HG02642 (cell line): ENCODE data around the gene ITGB4.

Experiments used
- ATAC-seq: cut with Tn5 transposase; IDR thresholded peaks from one replicate; pipeline ENCODE4 v1.9.1; 2021; ENCODE audit warnings: mild to moderate bottlenecking; ENCODE audit not compliant: unreplicated experiment, poor library complexity

Gene ITGB4

DNA sequence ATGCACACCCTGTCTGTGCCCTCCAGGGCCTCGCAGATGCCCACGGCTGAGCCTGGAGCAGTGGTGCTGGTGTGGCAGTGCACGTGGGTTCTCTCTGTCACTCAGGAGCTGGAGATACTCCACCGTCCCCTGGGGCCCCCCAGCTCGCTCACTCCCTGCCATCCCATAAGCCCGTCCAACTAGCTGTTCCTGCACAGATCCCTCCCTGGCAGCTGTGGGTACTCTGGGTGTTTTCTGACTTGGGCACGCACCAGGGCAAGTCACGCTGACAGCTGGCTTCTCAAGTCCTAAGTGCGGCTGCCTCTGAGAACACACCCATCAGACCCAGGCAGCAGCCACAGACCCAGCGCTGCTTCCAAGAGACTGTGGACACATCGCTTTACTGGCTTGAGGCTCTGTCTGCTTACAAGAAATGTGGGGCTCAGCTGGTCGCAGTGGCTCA lies 25.4 kb upstream of the ITGB4 start:
- no peak for ATAC-seq

DNA sequence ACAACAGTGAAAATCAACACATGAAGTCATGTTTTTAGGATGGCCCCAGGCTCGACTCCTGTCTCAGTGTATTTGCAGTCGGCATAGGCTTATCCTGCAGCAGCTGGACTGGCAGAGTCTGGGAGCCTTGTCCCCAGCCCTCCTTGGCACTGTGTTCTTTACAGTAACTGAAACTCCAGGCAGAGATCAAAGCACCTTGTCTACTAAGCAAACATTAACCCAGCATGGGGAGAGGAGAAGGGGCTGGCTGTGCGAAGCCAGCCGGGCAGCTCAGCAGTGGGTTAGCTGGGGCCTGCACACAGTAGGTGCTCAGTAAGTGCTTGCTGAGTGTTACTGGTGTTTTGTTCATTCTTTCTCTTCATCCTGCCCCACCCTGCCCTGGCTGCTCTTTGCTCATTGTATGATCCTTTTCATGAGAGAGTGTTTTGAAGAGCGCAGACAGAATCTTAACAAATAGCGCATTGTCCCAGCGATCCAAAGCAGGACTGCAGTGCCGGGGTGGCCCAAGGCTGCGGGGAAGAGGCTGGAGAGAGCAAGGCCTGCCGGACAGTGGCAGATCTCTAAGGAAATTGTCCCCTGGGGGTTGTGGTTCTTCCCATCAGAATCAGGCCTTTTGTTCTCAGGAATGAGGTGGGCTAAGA lies 23.5 kb upstream of the ITGB4 start:
- no peak for ATAC-seq

DNA sequence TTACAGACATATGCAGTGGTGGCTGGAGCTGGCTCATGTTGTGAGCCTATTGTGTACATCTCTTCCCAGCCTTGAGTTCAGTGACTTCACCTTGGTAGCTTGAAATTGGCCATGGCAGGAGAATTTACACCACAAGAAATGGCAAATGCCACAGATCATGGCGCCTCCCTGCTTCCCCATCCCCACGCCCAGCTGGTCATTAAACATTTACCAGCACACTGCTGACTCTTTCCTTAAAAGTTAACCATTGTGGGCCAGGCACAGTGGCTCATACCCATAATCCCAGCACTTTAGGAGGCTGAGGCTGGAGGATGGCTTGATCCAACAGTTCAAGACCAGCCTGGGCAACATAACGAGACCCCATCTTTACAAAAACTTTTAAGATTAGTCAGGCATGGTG lies 22.6 kb upstream of the ITGB4 start:
- no peak for ATAC-seq

DNA sequence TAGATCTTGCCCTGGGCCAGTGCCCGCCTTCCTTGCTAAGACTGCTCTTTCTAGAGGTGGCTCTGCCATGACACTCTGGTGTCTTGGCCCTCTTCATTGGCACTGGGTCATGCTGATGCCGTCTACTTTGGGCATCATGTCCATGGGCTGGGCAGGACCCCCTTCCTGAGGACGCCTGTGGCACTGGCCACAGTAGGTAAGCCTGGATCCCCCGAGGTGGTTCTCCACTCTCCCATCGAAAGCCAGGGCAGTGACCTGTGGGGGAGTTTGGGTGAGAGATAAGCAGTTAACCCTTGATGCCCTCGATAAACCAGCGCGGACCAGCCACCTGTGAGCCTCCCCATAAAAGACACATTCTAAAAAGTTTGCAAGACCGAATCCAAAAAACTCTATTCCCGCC lies 20.0 kb upstream of the ITGB4 start:
- no peak for ATAC-seq

DNA sequence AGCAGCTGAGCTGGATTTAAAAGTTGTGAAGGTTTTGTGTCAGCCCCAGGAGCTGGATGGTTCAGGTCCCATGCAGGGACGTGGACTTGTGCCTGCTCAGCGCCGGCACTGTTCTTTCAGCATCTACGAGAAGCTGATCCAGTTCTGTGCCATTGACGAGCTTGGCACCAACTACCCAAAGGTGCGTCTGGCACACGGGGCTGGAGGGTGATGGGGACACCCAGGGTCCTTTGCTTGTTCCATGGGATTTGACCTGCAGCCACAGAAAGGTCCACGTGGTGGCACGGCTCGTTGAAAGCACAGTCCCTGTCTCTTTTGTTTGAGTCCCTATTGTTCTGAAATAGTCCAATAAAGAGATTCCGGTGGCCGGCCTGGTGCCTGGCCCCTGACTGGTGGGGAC lies 18.1 kb upstream of the ITGB4 start:
- no peak for ATAC-seq

DNA sequence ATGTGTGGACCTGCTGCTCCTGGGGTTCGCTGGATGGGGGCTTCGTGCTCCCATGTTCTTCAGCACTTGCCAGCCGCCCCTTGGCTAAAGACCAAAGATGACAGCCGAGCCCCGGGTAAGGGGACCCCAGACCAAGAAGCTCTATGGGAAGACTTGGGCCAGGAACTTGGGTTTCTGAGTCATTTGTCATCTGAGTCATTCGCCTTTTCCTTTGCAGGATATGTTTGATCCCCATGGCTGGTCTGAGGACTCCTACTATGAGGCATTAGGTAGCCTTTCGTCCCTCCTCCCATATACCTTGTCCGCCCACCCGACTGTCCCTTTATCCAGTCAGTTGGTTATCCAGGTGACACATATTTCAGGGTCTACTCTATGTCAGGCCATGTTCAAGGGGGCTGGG lies 17.7 kb upstream of the ITGB4 start:
- no peak for ATAC-seq

DNA sequence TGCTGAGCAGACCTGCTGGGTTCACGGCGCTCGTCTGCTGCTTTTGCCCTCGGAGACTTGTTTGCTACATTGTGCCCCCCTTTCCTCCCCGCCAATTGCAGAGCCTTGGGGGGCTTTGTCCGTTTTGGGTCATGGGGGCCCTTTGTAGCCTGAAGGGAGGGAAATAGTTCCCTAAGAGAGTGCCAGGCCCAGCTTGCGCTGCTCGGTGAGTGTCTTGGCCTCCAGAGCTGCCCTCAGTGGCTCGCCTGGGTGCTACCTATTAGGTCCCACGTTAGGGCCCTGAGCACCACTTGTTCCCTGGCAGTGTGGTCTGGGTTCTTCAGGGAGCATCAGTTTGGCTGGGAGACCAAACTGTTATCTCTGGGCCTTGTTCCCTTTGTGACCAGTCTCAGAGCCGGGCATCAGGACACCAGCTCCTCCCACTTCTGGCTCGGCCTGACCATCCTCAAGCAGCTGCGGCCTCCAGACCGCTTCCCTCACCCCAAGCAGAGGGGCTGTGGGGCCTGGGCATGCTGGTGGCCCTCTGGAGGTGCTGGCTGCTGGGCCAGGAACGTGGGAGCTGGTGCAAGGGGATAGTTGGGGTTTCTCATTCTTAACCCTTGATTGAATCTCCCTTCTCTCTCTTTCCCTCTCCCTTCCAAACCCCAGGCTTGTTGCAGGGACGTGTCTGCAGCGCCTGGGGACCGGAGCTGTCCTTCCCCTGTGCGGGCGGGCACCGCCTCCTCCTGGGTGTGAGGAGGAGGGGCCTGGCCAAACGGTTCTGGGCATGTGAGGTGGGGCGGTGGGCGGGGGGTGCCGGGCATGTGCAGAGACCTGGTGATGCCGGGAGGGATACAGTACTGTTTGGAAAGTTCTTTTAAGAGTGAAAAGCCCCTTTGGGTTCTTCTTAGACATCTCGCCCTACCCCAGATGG lies 16.0 kb upstream of the ITGB4 start:
- no peak for ATAC-seq

DNA sequence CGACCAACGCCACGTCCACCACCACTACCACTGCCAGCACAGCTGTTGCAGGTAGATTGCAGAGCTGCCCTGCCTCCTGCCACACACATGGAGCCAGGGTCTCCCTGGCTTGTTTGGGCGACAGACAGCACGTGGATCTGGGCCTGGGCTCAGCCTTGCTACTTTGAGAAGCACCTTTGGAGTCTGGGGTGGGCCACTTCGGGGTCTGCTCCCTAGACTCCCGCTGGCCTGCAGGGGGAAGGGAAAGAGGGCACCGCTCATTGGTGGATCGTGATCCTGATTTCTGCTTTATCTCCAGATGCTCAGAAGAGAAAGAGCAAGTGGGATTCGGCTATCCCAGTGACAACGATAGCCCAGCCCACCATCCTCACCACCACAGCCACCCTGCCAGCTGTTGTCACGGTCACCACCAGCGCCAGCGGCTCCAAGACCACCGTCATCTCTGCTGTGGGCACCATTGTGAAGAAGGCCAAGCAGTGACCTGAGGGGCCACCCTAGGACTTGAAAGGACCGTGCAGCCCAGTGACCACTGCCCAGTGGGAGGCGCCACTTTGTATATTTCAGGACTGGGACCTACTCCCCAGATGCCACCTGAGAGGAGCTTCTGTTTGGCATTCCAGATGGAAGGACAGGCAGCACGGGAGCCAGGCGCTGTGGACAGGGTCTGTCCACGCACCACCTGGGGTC lies 15.1 kb upstream of the ITGB4 start:
- ATAC-seq = no peak

DNA sequence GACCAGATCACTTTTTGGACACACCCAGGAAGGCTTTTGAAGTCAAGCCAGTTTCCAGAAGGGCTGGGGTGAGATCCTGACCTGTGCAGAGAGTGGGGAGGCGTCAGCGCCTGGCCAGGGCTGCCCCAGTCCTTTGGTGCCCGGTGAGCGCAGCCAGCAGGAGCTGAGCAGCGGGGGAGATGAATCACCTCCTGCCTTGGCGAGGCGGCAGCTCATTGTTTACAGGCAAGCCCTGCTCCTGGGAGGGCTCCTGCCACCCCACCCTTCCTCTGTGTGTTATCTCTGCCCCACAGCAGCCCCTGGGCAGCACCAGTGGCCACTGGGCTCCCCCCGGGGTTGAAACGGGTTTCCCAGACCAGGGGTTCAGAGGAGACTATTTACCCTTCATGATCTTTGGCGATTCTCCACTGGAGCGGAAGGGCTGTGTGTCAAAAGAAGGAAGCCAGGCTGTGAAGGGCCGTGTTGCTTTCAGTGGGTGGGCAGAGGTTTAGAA lies 14.1 kb upstream of the ITGB4 start:
- ATAC-seq = no peak

DNA sequence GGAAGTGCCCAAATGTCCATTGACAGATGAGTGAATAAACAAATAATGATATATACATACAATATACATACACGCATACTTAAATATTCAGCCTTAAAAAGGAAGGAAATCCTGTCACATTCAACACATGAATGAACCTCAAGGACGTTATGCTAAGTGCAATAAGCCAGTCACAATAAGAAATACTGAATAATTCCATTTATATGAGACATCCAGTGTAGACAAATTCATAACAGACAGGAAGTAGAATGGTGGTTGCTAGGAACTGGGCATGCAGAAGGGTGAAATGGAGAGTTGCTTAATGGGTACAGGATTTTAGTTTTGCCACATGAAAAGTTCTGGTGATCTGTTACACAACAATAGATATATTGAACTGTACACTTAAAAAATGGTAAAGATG lies 8.8 kb upstream of the ITGB4 start:
- no peak for ATAC-seq

DNA sequence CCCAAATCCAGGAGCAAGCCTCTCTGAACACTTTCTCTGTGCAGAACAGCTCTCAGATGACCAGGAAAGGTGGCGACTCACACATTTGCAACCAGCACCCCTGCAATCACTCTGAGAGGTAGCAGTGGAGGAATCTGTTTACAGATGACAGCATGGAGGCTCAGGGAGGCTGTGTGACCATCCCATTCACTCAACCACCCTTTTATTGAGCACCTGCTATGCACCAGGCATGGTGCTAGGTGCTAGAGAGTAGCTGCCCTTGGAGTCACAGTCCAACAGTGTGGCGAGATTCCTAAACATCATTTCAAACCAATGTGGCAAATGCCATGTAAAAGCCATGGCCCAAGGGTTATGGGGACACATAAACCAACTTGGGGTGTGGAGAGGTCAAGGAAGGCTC lies 1.5 kb upstream of the ITGB4 start:
- no peak for ATAC-seq

DNA sequence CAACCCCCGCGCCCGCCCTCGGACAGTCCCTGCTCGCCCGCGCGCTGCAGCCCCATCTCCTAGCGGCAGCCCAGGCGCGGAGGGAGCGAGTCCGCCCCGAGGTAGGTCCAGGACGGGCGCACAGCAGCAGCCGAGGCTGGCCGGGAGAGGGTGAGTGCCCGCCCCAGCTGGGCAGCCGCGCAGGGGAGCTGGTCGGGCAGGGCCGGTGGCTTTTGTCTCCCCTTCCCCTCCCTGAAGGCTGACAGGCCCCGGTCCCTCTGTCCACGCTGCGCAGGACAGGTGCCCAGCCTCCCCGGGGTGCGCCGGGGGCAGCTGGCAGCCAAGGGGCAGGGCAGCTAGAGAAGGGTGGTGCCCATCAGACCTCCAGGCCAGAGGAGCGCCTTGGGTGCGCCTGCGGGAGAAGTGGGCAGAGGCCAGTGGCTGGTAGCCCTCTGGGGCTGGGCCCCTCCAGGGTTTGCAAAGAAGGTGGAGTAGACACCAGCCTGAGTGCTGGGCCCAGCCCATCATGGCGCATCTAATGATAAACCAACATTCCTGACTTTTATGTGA lies 278 bp downstream of the ITGB4 start:
- ATAC-seq = no peak

DNA sequence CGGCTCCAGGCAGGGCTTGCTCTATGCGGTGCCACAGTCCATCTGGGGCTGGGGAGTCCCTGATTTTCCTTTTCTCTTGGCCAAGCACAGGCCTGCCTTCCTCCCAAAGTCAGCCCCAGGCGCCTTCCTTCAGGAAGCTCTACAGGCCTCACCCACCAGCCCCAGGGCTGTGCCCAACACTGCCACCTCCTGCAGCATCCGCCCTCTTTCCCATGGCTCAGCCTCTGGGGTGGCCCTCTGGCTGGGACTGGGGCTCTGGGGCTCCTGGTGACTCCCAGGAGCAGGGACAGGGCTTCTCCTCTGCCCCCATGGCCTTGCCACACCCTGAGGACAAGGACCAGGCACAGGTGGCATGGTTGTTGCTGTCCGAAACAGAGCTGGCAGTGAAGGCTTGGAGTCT lies 817 bp downstream of the ITGB4 start:
- no peak for ATAC-seq

DNA sequence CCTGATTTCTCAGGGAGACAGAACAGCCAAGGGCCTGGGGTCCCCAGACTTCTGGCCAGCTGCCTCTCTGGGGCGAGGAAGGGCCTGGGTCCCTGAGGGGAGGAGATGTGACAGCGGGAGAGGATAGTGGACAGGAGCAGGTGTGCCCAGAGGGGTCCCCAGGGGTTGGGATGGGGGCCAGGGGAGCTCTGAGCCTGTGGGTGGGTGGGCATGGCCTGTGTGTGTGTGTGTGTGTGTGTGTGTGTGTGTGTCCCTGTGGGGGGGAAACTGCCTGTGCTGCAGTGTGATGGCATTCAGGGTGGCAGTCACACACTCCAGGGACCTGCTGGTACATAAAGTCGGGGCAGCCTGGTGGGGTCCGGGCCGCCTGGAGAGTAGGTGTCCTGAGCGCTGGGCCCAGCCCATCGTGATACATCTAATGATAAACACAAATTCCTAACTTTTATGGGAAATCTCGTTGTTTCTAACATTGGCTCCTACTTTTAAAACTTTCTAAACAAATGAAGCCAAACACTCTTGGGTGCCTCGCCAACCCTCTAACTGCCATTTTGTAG lies 1.4 kb downstream of the ITGB4 start:
- ATAC-seq = no peak

DNA sequence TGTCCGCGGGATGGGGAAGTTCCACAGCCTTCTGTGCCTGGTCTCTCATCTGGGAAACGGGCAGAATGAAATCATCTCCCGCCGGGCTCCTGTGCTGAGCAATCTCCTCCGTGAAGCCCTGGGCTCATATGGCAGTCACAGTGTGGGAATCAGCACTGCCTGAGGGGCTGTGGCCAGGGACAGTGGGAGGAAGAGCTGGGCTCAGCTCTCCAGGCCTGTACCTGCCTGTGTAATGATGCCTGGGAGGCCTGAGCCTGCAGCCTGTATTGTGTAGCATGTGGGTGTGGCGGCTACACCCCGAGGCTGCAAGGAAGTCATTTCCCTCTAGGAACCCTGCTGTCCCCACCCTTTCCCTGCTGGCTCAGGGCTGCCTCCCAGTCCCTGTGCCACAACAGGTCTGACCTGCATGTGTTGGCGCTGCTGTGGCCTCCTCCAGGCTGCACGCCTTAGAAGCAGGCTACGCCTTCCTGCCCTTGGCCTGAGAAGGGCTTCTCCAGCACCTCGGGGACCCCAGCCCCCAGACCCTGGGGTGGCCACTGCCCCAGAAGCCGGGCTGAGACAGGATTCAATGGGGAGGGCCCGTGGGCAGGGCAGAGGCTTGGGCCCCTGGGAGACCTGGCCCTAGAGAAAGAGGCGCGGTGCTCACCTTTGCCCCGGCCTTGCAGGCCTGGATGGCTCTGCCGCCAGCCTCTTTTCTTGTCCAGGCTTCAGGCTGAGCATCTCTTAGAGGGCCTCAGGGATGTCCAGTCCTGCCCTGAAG lies 2.1 kb downstream of the ITGB4 start:
- no peak for ATAC-seq

DNA sequence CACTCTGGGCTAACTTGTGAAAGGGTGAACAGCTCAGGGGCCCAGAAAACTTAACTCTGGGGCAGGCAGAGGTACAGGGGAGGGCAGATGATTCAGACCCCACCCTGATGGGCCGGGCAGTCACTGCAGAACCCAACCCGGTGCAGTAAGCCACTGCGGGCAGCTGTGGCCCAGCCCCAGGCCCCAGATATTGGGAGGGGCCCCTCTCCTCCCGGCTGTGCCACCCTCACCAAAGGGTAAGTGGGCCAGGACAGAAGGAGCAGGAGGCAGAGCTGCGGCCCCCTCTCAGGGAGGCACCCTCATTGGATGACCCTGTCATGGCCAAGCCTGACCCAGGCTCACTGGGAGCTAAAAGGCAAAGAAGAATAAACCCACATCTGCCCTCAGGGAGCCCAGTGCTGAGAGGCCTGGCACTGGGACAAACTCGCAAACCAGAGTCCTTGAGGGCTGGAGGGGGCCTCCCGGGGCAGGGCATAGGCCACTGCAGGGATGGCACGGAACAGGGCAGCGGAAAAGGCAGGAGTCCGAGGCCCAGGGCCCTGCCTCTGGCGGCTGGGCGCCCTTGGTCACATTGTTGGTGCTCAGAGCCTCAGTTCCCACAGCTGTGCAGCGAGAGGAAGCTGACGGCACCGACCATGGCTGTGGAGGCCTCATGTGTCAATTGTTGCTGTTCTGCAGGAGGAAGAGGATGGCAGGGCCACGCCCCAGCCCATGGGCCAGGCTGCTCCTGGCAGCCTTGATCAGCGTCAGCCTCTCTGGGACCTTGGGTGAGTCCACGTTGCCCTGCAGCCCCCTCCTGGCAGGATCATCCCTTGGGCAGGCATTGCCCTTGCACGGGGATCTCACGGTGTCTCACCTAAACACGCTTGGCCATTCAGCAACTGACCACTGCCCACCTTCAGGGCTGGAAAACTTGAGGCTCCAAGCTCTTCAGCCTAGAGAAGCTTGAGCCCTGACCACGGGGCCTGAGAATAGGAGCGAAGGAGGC lies 3.1 kb downstream of the ITGB4 start:
- ATAC-seq = no peak

DNA sequence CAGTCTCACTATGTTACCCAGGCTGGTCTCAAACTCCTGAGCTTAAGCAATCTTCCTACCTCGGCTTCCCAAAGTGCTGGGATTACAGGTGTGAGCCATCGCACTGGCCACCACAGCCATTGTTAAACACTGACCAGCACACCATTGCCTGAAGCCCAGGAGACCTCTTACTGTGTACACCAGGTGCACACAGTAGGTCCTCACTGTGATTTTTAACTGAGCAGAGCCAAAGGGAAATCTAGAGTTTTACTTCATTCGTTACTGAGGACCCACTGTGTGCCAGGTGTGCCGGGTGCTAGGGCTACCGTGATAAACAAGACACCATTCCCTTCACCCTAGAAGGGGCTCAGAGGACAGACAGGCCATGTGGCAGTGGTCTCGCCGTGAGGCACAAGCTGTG lies 4.2 kb downstream of the ITGB4 start:
- ATAC-seq = no peak

DNA sequence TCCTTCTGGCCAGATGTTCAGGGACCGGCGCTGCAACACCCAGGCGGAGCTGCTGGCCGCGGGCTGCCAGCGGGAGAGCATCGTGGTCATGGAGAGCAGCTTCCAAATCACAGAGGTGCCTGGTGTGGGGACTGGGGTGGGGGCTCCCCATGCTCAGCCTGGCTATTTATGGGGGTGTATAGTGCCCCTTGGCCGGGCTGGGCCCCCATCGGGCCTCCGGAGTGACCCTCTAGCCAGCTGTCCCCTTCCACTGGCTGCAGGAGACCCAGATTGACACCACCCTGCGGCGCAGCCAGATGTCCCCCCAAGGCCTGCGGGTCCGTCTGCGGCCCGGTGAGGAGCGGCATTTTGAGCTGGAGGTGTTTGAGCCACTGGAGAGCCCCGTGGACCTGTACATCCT lies 6.1 kb downstream of the ITGB4 start:
- ATAC-seq = no peak

DNA sequence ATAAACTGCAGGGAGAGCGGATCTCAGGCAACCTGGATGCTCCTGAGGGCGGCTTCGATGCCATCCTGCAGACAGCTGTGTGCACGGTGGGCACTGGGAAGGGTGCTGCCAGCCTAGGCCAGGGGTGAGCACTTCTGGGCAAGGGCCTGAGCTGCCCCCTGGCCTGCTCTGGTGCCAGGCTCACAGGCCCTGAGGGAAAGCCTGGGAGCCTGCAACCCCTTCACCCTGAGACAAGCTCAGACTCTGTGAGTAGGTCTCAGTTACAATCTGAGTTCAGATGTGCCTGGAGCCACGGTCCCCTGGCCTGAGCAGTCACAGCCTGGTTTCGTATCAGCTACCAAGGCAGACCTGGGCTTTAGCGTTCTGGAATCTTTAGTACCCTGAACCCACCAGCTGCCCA lies 8.1 kb downstream of the ITGB4 start:
- no peak for ATAC-seq
